PC-3 (cell line): ENCODE measurements around the gene KIF21A.

ENCODE experiments used
- CTCF ChIP-seq: fragments of 300-600 bp; sonication (generic); conservative IDR thresholded peaks from 2 replicates; pipeline ENCODE4 v1.5.1; 2017; ENCODE audit warnings: antibody characterized with exemption, low read depth, mild to moderate bottlenecking, low read length
- EZH2 ChIP-seq: fragments of 300-600 bp; sonication (generic); IDR thresholded peaks from one replicate; pipeline ENCODE4 v1.6.1; 2017; ENCODE audit warnings: antibody characterized with exemption, mild to moderate bottlenecking, low read length; ENCODE audit not compliant: unreplicated experiment
- EZH2phosphoT487 ChIP-seq: fragments of 300-600 bp; sonication (generic); IDR thresholded peaks from 2 replicates; pipeline ENCODE4 v1.6.1; 2018; ENCODE audit warnings: mild to moderate bottlenecking, antibody characterized with exemption, low read length, borderline replicate concordance

GRCh38 chr12:39441963-39442830 is 723 bp downstream of the KIF21A start:
- TF ChIP-seq CTCF (no peak), EZH2 (no peak), EZH2phosphoT487 (no peak)
